GM12875 (cell line): ENCODE results near the gene CAP1.
A peak's percentile ranks its signal among the peaks of the same experiment; 100 is the strongest.

Experiments
- H3K4me3 ChIP-seq: one replicate; pipeline ENCODE4 v1.5.1; 2011; ENCODE audit warnings: low read depth, low read length, control low read depth
- TF ChIP-seq, protein P1 (sequence below): IDR thresholded peaks from 2 replicates; pipeline ENCODE4 v1.5.1; 2011; ENCODE audit warnings: low read depth, mild to moderate bottlenecking, control low read depth, inconsistent platforms, low read length, moderate library complexity, borderline replicate concordance; ENCODE audit not compliant: insufficient read depth

The CAP1 gene, protein sequence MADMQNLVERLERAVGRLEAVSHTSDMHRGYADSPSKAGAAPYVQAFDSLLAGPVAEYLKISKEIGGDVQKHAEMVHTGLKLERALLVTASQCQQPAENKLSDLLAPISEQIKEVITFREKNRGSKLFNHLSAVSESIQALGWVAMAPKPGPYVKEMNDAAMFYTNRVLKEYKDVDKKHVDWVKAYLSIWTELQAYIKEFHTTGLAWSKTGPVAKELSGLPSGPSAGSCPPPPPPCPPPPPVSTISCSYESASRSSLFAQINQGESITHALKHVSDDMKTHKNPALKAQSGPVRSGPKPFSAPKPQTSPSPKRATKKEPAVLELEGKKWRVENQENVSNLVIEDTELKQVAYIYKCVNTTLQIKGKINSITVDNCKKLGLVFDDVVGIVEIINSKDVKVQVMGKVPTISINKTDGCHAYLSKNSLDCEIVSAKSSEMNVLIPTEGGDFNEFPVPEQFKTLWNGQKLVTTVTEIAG

DNA sequence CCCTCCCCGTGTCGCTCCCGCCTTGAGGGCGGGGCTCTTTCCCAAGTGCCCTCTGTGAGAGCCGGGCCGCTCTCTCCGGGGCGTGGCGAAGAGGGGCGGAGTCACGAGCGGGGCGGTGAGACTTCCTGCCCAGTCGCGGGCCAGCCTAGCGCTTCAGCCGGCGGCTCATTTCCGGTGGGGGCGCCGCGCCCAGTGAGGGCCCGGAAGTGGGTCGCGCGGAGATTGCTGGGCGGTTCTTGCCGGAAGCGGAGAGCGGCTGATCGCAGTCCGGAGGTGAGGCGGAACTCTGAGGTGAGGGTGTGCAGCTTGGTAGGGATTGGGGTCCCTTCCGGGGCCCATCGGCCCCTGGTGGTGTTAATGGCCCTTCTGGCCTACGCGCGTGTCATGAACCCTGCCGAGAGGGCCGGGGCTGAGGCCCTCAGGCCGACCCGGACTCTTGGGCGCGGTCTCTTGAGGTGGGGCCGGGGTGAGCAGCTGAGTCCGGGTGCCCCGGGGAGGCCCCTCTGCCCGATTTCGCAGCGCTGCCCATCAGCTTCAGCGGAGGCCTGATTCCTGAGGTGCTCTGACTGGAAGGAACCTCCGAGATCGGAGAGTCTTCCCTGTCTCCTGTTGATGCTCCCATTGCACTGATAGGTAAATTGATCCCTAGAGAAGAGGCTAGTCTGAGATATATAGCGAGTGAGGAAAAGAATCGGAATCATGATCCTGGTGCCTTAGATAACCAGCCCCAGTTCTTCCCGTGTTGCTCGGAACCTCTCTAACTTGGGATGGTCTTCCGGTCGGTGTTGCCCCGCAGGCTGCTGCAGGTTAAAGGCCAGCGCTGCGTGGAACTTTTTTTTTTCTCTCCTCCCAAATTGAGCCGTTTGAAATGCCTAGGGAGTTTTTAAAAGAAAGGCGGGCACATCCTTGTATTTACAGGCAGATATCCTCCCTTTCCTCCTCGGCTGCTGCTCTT lies at the start of gene CAP1:
Gene CAP1 (plus strand): TSS at position 219 of the 955 bp plus-strand sequence. CDS start 18,618 bp downstream, outside the sequence.
- peak within 1 kb of the TSS; percentile 91 for H3K4me3 ChIP-seq
- TF ChIP-seq, protein P1, sequence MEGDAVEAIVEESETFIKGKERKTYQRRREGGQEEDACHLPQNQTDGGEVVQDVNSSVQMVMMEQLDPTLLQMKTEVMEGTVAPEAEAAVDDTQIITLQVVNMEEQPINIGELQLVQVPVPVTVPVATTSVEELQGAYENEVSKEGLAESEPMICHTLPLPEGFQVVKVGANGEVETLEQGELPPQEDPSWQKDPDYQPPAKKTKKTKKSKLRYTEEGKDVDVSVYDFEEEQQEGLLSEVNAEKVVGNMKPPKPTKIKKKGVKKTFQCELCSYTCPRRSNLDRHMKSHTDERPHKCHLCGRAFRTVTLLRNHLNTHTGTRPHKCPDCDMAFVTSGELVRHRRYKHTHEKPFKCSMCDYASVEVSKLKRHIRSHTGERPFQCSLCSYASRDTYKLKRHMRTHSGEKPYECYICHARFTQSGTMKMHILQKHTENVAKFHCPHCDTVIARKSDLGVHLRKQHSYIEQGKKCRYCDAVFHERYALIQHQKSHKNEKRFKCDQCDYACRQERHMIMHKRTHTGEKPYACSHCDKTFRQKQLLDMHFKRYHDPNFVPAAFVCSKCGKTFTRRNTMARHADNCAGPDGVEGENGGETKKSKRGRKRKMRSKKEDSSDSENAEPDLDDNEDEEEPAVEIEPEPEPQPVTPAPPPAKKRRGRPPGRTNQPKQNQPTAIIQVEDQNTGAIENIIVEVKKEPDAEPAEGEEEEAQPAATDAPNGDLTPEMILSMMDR: no peak

DNA sequence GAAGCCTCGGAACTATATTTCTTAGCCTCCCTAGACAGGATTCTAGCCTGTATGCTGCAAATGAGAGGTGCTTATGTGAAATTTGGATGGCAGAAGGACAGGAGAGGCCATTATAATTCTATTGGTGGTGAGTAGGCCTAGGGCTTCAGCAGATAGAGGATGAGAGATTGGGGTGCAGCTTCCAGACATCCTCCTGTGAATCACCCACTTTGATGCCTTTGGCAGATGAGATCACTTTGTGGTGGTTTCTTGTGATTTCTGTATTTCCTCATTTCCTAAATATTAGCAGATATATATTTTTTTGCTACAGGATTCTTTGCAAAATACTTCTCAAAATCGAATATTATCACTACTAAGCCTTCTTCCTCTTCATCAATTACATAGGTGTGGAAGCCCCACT lies 48.3 kb upstream of the CAP1 start:
- TF ChIP-seq, protein P1: no peak
- no peak overlapping the region for H3K4me3 ChIP-seq

DNA sequence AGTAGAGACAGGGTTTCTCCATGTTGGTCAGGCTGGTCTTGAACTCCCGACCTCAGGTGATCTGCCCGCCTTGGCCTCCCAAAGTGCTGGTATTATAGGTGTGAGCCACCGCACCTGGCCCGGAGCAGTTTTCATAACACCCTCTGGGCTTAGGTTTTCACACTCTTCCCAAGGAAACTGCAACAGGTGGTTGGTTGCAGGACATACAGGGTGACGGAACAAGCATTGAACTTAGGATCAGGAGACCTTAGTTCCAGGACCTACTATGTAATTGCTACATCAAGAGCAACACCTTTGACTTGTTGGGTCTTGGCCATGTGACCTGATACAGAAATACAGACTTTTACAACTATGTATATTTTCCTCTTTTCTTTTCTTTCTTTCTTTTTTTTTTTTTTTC lies 47.6 kb upstream of the CAP1 start:
- TF ChIP-seq, protein P1: no peak

DNA sequence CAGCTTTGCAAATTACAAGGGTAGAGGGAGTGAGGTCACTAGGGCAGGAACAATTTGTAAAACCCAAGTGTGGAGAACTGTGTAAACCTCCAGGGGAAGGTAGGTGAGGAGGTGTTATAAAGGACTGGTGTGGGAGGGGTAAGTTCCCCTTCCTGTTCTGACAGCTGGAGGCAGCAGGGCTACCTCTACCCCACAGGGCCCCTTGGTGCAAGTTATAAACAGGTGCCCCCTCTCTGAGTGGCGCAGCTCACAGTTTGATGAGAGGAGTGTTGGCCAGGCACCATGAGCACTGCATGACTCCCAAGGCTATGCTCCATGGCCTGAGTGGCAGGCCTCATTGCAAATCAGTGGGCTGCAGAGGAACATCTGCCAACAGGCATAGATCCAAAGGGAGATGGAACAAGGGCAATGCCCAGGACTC lies 44.5 kb upstream of the CAP1 start:
- H3K4me3 ChIP-seq: no peak overlapping the region
- TF ChIP-seq, protein P1: no peak

More for the DNA sequence above, 47.6 kb upstream of the CAP1 start:
- no peak overlapping the region for H3K4me3 ChIP-seq

DNA sequence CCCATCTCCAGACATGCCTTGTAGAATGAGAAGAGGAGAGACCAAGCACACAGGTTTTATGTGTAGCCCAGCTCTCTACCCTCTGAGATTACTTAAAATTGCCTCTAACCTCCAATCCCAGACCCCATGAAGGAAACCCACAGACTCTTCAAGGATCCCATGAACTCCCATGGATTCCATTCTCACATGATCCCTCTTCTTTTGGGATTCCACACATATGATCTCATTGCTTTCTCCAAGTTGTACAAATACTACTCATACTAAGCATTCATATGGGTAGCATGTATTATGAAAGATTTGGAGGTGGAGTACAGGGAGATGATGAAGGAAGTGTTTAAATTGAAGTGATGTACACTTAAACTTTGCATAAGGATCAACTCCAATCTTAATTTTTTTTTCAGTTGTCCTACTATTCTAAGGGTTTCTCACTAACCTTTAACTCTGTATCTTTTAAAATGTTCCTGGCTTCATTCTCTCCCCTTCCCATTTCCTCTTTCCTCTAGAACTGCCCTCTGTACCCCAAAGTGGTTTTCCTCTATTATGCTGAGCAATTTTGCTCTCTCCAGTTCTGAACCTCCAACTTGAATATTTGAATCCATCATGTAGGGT lies 44.0 kb upstream of the CAP1 start:
- TF ChIP-seq, protein P1: no peak

DNA sequence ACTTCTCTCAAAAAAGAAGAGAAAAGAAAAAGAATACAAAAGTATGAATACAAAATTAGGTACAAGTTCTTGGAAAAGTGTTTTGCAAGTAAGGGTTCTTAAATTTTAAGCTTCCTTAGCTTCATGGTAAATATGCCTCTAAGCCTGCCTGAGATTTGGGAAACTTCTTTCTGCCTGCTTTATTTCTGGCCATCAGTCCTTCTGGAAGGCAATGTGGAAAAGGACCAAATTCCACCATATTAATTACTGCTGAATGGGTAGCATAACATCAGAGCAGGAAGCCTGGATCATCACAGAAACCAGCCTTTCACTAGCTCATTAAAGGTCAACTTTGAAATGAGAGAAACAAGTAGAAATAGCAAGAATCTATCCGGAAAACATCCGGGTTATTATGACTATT lies 39.1 kb upstream of the CAP1 start:
- TF ChIP-seq, protein P1: no peak

More for the DNA sequence above, 44.0 kb upstream of the CAP1 start:
- no peak overlapping the region for H3K4me3 ChIP-seq

More for the DNA sequence above, 39.1 kb upstream of the CAP1 start:
- H3K4me3 ChIP-seq: no peak overlapping the region
